Keratinocyte (primary cell): ENCODE measurements around the gene NCKAP1.

Source experiments
- EZH2 ChIP-seq: IDR thresholded peaks from one replicate; pipeline ENCODE4 v1.6.1; 2012; ENCODE audit warnings: inconsistent platforms, mild to moderate bottlenecking, low read length, moderate library complexity
- TF ChIP-seq, protein P1 (sequence below), 3 experiments: IDR thresholded peaks in 1 of 3; conservative IDR thresholded peaks in 1 of 3; optimal IDR thresholded peaks in 1 of 3; 2 replicates in 2 of 3; 3 replicates in 1 of 3; pipeline versions ENCODE3 to v1.5.1; 2011; ENCODE audit warnings: low read length in 3 of 3, mild to moderate bottlenecking in 3 of 3, moderate library complexity in 2 of 3, control low read depth in 1 of 3, inconsistent platforms in 1 of 3; ENCODE audit not compliant: insufficient read depth in 2 of 3; ENCODE audit errors: extremely low read depth in 1 of 3

DNA sequence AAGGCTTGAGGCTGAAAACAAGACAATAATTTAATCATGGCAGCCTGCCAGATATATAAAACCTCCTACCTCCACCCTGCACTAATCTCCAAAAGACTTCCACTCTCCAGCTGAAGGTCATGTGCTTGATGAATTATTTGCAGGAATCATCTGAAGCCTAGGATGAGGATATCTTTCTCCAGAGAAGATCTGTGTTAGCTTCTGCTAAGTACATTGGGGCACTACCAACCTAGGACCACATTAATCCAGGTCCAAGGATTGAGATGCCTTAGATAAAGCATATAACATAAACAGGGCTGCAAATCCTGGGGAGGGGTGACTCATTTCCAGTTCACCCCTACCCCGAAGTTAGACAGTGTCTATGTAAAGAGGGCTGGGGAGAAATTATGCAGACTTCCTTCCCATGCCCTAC lies 91.3 kb downstream of the NCKAP1 start:
- no peak for TF ChIP-seq EZH2
- TF ChIP-seq, protein P1, sequence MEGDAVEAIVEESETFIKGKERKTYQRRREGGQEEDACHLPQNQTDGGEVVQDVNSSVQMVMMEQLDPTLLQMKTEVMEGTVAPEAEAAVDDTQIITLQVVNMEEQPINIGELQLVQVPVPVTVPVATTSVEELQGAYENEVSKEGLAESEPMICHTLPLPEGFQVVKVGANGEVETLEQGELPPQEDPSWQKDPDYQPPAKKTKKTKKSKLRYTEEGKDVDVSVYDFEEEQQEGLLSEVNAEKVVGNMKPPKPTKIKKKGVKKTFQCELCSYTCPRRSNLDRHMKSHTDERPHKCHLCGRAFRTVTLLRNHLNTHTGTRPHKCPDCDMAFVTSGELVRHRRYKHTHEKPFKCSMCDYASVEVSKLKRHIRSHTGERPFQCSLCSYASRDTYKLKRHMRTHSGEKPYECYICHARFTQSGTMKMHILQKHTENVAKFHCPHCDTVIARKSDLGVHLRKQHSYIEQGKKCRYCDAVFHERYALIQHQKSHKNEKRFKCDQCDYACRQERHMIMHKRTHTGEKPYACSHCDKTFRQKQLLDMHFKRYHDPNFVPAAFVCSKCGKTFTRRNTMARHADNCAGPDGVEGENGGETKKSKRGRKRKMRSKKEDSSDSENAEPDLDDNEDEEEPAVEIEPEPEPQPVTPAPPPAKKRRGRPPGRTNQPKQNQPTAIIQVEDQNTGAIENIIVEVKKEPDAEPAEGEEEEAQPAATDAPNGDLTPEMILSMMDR (optimal IDR thresholded peaks at IDR 0.05 in 1 of 3, IDR thresholded peaks at IDR 0.05 in 1 of 3, conservative IDR thresholded peaks at IDR 0.05 in 1 of 3; ENCODE audit: extremely low read depth in 1 of 3, insufficient read depth in 2 of 3, low read length in 3 of 3) = no peak
